Right lobe of liver (tissue), 6 donors: ENCODE data around the gene SUSD6. TPM values are rescaled to one million over a fixed set of nuclear protein-coding genes. Genes with fewer than 3 reads are reported as not detected.

ENCODE experiments used
- ATAC-seq, 4 donors: fragments of 200-7000 bp; cut with Tn5 transposase; one replicate each; pipeline ENCODE4 v1.9.1; 2020; ENCODE audit warnings: mild to moderate bottlenecking in 4 of 4, moderate library complexity in 4 of 4
- DNase-seq, 3 donors: peaks; one replicate each; pipeline ENCODE4 v3.0.0-alpha.2; 2020
- H3K27ac ChIP-seq, 3 donors: fragments of 200-600 bp; one replicate each; pipeline ENCODE4 v1.8.0; 2022
- H3K27me3 ChIP-seq, 2 donors: fragments of 200-600 bp; one replicate each; pipeline ENCODE4 v1.8.0; 2022
- H3K36me3 ChIP-seq, 4 donors: fragments of 200-600 bp; sonication (generic) in 1 of 4; one replicate each; pipeline versions ENCODE4 v1.5.1 to v1.8.0; 2017 to 2022; ENCODE audit warnings: control low read depth in 1 of 4
- H3K4me1 ChIP-seq, 4 donors: fragments of 200-600 bp; sonication (generic) in 1 of 4; one replicate each; pipeline versions ENCODE4 v1.5.1 to v1.8.0; 2017 to 2022; ENCODE audit warnings: control low read depth in 1 of 4
- H3K4me3 ChIP-seq, 3 donors: fragments of 200-600 bp; one replicate each; pipeline ENCODE4 v1.8.0; 2022
- H3K9me3 ChIP-seq, 4 donors: fragments of 200-600 bp; sonication (generic) in 1 of 4; one replicate each; pipeline versions ENCODE4 v1.5.1 to v1.8.0; 2017 to 2022; ENCODE audit warnings: control low read depth in 1 of 4
- POLR2A ChIP-seq: fragments of 450-650 bp; IDR thresholded peaks from one replicate; pipeline ENCODE4 v1.6.1; 2017; ENCODE audit warnings: antibody characterized with exemption, mild to moderate bottlenecking
- WGBS: methylation state at CpG from one replicate; pipeline ENCODE4 v1.1.6; 2018; ENCODE audit warnings: low coverage, low lambda C conversion rate; ENCODE audit not compliant: insufficient coverage; ENCODE audit errors: missing lambda C conversion rate; 5-methylcytosine and 5-hydroxymethylcytosine counted together
- intact Hi-C, 2 donors: fragments of 100-400 bp; cut with DNase I; formaldehyde crosslinking; loops; one replicate each; pipeline versions ENCODE4 v1.11.2 to v1.14.1; 2022
- total RNA-seq, 6 experiments: library from RNA; depleted of rRNA in 2 of 6; stranded (reverse); fragments of >200 nt in 2 of 6; fragmentation: NEBNext Ultra II Directional in 3 of 6; extraction: Animal tissue kit (Norgen Biotek cat#: 25700) in 3 of 6; gene quantifications; one replicate each; pipeline versions ENCODE4 v1.1.0 to v1.2.4, GENCODE V29; 2016 to 2023
- TF ChIP-seq, protein P1 (sequence below), 4 donors: fragments of 200-600 bp in 3 of 4; fragments of 450-650 bp in 1 of 4; IDR thresholded peaks; one replicate each; pipeline versions ENCODE4 v1.5.1 to v1.8.0; 2016 to 2022; ENCODE audit warnings: antibody characterized with exemption in 4 of 4, mild to moderate bottlenecking in 2 of 4
- donor health status: DM: no; HTN: yes; CAD: no.
- donor health status: DM: no; HTN: no; CAD: no.
- donor health status: DM: no; HTN: no; CAD: no.
- donor health status: DM: no; HTN: yes; CAD: no.
- donor health status: DM: no; HTN: yes; CAD: no.

SUSD6 gene
- total RNA-seq, 6 experiments from 2014 or later: 9.6 to 17.4 (median 12.5) TPM

GRCh38 chr14:69664865-69665526 lies 53.6 kb downstream of the SUSD6 start:
- TF ChIP-seq, protein P1, sequence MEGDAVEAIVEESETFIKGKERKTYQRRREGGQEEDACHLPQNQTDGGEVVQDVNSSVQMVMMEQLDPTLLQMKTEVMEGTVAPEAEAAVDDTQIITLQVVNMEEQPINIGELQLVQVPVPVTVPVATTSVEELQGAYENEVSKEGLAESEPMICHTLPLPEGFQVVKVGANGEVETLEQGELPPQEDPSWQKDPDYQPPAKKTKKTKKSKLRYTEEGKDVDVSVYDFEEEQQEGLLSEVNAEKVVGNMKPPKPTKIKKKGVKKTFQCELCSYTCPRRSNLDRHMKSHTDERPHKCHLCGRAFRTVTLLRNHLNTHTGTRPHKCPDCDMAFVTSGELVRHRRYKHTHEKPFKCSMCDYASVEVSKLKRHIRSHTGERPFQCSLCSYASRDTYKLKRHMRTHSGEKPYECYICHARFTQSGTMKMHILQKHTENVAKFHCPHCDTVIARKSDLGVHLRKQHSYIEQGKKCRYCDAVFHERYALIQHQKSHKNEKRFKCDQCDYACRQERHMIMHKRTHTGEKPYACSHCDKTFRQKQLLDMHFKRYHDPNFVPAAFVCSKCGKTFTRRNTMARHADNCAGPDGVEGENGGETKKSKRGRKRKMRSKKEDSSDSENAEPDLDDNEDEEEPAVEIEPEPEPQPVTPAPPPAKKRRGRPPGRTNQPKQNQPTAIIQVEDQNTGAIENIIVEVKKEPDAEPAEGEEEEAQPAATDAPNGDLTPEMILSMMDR (IDR thresholded peaks at IDR 0.05): no peak
- no peak for TF ChIP-seq POLR2A
- Histone ChIP-seq H3K27me3 (no peaks in the 10 kb centered on the region), H3K4me3 (no peak overlapping the region), H3K27ac (peak overlapping the region in 1 of 3 donors; percentile 24), H3K36me3 (peaks cover 0 to under 1% (median 0%) of the 10 kb centered on the region in 4 donors), H3K9me3 (no peaks in the 10 kb centered on the region), H3K4me1 (peaks cover 0 to 36% (median 4%) of the 10 kb centered on the region in 4 donors)
- WGBS: 62% methylated on average over 7 of the region's 7 CpGs
- ATAC-seq (peak; percentile 53 to 74 (median 62)), DNase-seq (peak in 1 of 3 donors; percentile 72)
- intact Hi-C loops: no loop called here

GRCh38 chr14:69665631-69666030 lies 54.2 kb downstream of the SUSD6 start:
- no peak overlapping the region for H3K4me3 ChIP-seq
- H3K27me3 ChIP-seq: no peaks in the 10 kb centered on the region
- no peaks in the 10 kb centered on the region for H3K9me3 ChIP-seq
- no peaks in the 10 kb centered on the region for H3K36me3 ChIP-seq
- no peak for TF ChIP-seq POLR2A
- TF ChIP-seq, protein P1 (IDR thresholded peaks at IDR 0.05): no peak
- WGBS: 73% methylated on average over 1 of the region's 1 CpG
- H3K4me1 ChIP-seq: peaks cover 0 to 36% (median 4%) of the 10 kb centered on the region in 4 donors
- peak overlapping the region in 1 of 3 donors; percentile 3 for H3K27ac ChIP-seq
- DNase-seq (no peak), ATAC-seq (no peak)
- intact Hi-C loops: no loop called here

DNA sequence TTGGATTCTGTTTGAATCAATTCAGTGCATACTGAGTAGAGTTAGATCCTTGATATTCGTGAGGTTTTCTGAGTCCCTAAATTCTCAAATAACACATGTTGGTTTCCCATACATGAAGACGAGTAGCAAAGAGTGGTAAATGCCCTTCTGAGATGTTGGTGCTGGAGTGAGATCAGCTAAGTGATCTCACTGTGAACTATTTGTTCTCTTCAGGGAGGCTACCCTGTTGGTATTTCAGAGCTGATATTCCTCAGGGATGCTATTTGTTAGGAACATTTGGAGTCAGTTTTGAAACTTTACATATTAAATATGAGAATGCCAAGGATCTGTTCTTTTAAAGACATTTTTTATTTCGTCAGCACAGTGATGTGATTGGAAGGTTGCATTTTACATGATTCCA lies 54.7 kb downstream of the SUSD6 start:
- peak overlapping the region in 1 of 3 donors; percentile 3 for H3K27ac ChIP-seq
- ATAC-seq: no peak
- no peaks in the 10 kb centered on the region for H3K27me3 ChIP-seq
- TF ChIP-seq, protein P1 (IDR thresholded peaks at IDR 0.05): no peak
- TF ChIP-seq POLR2A: no peak
- 71% methylated on average over 3 of the region's 3 CpGs for WGBS
- intact Hi-C loops: no loop called here
- H3K36me3 ChIP-seq: no peaks in the 10 kb centered on the region
- no peaks in the 10 kb centered on the region for H3K9me3 ChIP-seq
- H3K4me3 ChIP-seq: no peak overlapping the region
- H3K4me1 ChIP-seq: peaks cover 0 to 36% (median 4%) of the 10 kb centered on the region in 4 donors
- no peak for DNase-seq

- 33% methylated on average over 2 of the region's 2 CpGs for WGBS
- Histone ChIP-seq H3K36me3 (no peaks in the 10 kb centered on the region), H3K27me3 (no peaks in the 10 kb centered on the region), H3K27ac (no peak overlapping the region), H3K4me3 (no peak overlapping the region), H3K9me3 (no peaks in the 10 kb centered on the region), H3K4me1 (peaks cover 0 to 36% (median 4%) of the 10 kb centered on the region in 4 donors)
- DNase-seq (no peak), ATAC-seq (peak; percentile 21 to 57 (median 47))
- TF ChIP-seq, protein P1 (IDR thresholded peaks at IDR 0.05): no peak
- no peak for TF ChIP-seq POLR2A
- intact Hi-C loops: no loop called here
These were observed 55.4 kb downstream of the SUSD6 start for GRCh38 chr14:69666690-69667211.
